HL-60 (cell line): Measurements from ENCODE around the gene FAM169A.
"Not testable (repeated sequence)": the region's sequence is repeated elsewhere in the genome, so short reads cannot be mapped to it uniquely, and the experiment has no call there.

ENCODE experiments used
- DNase-seq, 2 experiments: peaks; one replicate each; pipeline ENCODE4 v3.0.0-alpha.2; 2010 to 2020; ENCODE audit warnings: low read depth in 1 of 2, low spot score in 1 of 2
- H3K27ac ChIP-seq: fragments of 250-450 bp; sonication (Bioruptor Pico); replicated peaks from 2 replicates; pipeline ENCODE4 v1.5.1; 2020; ENCODE audit warnings: mild to moderate bottlenecking, moderate library complexity
- H3K27me3 ChIP-seq: fragments of 250-450 bp; sonication (Bioruptor Pico); 2 replicates; pipeline ENCODE4 v1.5.1; 2021; ENCODE audit warnings: mild to moderate bottlenecking, moderate library complexity; ENCODE audit not compliant: insufficient read depth, poor library complexity, severe bottlenecking
- H3K4me3 ChIP-seq: replicated peaks from 2 replicates; pipeline ENCODE4 v1.5.1; 2011; ENCODE audit warnings: mild to moderate bottlenecking, control low read depth, low read length; ENCODE audit not compliant: insufficient read depth
- GABPA ChIP-seq: IDR thresholded peaks from 2 replicates; pipeline ENCODE4 v1.6.1; 2012; ENCODE audit warnings: low read depth
- POLR2AphosphoS5 ChIP-seq: IDR thresholded peaks from 2 replicates; pipeline ENCODE4 v1.6.1; 2012; ENCODE audit warnings: low read depth
- SPI1 ChIP-seq: IDR thresholded peaks from 2 replicates; pipeline ENCODE4 v1.6.1; 2012; ENCODE audit warnings: low read depth, mild to moderate bottlenecking, borderline replicate concordance
- TF ChIP-seq, protein P1 (sequence below): IDR thresholded peaks from one replicate; pipeline ENCODE4 v1.5.1; 2011; ENCODE audit warnings: low read length, control low read depth, inconsistent platforms; ENCODE audit not compliant: insufficient read depth
- TF ChIP-seq, protein P2 (sequence below): IDR thresholded peaks from 2 replicates; pipeline ENCODE4 v1.6.1; 2012; ENCODE audit warnings: low read depth; ENCODE audit not compliant: insufficient replicate concordance

FAM169A gene

DNA sequence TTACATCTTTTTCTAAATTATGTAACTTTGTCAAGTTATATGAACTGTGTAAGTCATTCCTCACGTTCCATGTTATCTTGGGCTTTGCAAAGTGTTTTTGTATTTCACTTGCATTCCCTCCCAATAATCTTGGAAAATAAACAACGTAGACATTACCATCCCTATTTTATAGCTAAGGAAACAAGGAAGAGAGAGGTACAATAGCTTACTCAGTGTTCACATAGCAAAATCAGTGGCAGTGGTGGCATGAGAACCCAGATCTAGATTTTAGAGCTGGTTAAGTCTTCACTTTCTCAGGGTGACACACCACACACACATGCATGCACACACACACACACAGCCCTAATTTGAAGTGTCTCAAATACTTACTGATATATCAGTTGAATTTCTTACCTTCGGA is 65.0 kb downstream of the FAM169A start:
- TF ChIP-seq SPI1 (no peak), POLR2AphosphoS5 (no peak), GABPA (no peak)
- TF ChIP-seq, protein P1, sequence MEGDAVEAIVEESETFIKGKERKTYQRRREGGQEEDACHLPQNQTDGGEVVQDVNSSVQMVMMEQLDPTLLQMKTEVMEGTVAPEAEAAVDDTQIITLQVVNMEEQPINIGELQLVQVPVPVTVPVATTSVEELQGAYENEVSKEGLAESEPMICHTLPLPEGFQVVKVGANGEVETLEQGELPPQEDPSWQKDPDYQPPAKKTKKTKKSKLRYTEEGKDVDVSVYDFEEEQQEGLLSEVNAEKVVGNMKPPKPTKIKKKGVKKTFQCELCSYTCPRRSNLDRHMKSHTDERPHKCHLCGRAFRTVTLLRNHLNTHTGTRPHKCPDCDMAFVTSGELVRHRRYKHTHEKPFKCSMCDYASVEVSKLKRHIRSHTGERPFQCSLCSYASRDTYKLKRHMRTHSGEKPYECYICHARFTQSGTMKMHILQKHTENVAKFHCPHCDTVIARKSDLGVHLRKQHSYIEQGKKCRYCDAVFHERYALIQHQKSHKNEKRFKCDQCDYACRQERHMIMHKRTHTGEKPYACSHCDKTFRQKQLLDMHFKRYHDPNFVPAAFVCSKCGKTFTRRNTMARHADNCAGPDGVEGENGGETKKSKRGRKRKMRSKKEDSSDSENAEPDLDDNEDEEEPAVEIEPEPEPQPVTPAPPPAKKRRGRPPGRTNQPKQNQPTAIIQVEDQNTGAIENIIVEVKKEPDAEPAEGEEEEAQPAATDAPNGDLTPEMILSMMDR = no peak
- TF ChIP-seq, protein P2, sequence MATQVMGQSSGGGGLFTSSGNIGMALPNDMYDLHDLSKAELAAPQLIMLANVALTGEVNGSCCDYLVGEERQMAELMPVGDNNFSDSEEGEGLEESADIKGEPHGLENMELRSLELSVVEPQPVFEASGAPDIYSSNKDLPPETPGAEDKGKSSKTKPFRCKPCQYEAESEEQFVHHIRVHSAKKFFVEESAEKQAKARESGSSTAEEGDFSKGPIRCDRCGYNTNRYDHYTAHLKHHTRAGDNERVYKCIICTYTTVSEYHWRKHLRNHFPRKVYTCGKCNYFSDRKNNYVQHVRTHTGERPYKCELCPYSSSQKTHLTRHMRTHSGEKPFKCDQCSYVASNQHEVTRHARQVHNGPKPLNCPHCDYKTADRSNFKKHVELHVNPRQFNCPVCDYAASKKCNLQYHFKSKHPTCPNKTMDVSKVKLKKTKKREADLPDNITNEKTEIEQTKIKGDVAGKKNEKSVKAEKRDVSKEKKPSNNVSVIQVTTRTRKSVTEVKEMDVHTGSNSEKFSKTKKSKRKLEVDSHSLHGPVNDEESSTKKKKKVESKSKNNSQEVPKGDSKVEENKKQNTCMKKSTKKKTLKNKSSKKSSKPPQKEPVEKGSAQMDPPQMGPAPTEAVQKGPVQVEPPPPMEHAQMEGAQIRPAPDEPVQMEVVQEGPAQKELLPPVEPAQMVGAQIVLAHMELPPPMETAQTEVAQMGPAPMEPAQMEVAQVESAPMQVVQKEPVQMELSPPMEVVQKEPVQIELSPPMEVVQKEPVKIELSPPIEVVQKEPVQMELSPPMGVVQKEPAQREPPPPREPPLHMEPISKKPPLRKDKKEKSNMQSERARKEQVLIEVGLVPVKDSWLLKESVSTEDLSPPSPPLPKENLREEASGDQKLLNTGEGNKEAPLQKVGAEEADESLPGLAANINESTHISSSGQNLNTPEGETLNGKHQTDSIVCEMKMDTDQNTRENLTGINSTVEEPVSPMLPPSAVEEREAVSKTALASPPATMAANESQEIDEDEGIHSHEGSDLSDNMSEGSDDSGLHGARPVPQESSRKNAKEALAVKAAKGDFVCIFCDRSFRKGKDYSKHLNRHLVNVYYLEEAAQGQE = no peak
- Histone ChIP-seq H3K27me3 (no peaks in the 10 kb centered on the region), H3K27ac (no peak overlapping the region), H3K4me3 (no peak overlapping the region)
- no peak for DNase-seq

DNA sequence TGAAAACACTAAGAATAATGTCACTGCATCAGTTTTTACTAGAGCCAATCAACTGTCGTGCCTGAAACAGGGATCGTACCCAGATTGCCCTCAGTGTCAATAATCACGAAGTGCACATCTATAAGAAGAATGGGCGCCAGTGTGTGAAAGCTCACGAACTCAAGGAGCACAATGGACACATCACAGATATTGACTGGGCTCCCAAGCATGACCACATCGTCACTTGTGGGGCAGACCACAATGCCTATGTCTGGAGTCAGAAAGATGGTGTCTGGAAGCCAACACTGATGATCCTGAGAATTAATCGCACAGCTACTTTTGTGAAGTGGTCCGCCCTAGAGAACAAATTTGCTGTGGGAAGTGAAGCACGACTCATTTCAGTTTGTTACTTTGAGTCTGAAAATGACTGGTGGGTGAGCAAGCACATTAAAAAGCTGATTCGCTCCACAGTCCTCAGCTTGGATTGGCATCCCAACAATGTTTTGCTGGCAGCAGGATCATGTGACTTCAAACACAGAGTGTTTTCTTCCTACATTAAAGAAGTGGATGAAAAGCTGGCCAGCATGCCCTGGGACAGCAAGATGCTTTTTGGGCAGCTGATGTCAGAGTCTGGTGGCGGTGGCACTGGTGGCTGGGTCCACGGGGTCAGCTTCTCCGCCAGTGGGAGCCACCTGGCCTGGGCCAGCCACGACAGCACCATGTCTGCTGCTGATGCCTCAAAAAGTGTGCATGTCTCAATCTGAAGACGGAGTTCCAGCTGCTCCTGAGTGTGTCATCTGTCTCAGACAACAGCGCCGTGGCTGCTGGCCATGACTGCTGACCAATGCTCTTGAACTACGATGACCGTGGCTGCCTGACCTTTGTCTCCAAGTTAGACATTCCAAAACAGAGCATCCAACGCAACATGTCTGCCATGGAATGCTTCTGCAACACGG is 66.9 kb downstream of the FAM169A start:
- TF ChIP-seq, protein P2 = no peak
- TF ChIP-seq GABPA (no peak), POLR2AphosphoS5 (no peak), SPI1 (no peak)
- TF ChIP-seq, protein P1 = no peak
- Histone ChIP-seq H3K27me3 (no peaks in the 10 kb centered on the region), H3K4me3 (no peak overlapping the region), H3K27ac (no peak overlapping the region)
- DNase-seq = no peak

DNA sequence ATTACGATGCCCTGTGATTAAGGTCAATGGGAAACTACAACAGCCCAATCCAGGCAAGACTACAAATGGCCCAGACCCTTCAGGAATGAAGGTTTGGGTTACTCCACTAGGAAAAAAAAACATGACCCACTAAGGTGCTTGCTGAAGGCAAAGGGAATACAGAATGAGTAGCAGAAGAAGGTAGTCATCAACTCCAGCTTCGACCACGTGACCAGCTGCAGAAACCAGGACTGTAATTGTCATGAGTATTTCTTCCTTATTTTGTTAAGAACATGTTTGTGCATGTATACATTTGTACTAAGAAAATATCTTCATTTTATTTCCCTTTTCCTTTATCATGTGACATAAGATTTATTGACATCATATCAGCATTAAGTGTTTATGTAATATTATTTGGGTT is 74.5 kb downstream of the FAM169A start:
- H3K4me3 ChIP-seq = not testable (repeated sequence)

DNA sequence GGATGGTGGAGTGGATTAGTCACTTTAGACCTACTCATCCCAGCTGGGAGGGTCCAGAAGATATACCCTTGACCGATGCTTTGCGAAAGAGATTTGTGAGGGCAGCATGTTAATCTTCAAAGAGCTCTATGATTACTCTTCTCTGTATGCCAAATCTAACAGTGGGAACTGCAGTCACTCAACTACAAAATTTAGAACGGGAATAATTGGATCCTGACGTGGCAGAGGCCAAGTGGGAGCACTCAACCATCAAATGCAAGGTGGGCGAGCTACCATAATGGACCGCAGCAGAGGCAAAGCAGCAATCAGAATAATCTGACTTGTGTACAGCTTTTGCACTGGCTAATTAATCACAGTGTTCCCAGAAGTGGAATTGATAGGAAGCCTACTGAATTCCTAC is 78.8 kb downstream of the FAM169A start:
- no peak for DNase-seq
- H3K27ac ChIP-seq = no peak overlapping the region
- no peaks in the 10 kb centered on the region for H3K27me3 ChIP-seq
- no peak overlapping the region for H3K4me3 ChIP-seq
- TF ChIP-seq, protein P2 = no peak
- TF ChIP-seq POLR2AphosphoS5 (no peak), SPI1 (no peak)

More for the DNA sequence above, 74.5 kb downstream of the FAM169A start:
- not testable (repeated sequence) for H3K27ac ChIP-seq, DNase-seq, H3K27me3 ChIP-seq
